ENCODE results near the gene PROX1.

The PROX1 gene

GRCh38 chr1:214050513-214051401 is 63.0 kb downstream of the PROX1 start:
- Histone ChIP-seq H3K4me2 (ENCODE audit: low read length) (no peak overlapping the region), H3K4me3 (ENCODE audit: low read depth, low read length, poor library complexity, severe bottlenecking) (no peak overlapping the region), H2AFZ (ENCODE audit: low read length) (no peak overlapping the region), H3K27ac (ENCODE audit: low read depth, low read length, poor library complexity, severe bottlenecking) (no peak overlapping the region), H3K9me2 (ENCODE audit: low read depth, low read length) (no peaks in the 10 kb centered on the region), H3K79me2 (ENCODE audit: insufficient read depth, low read length) (no peaks in the 10 kb centered on the region), H3K27me3 (ENCODE audit: insufficient read depth, low read length) (no peaks in the 10 kb centered on the region), H3K9ac (ENCODE audit: low read length) (no peak overlapping the region), H3K36me3 (ENCODE audit: insufficient read depth, low read length) (no peaks in the 10 kb centered on the region), H3K4me1 (ENCODE audit: insufficient read depth, low read length, severe bottlenecking) (no peaks in the 10 kb centered on the region), H3K9me3 (ENCODE audit: low read length) (no peaks in the 10 kb centered on the region), H4K20me1 (ENCODE audit: insufficient read depth, low read length) (no peaks in the 10 kb centered on the region), H3F3A (ENCODE audit: insufficient read depth, low read length) (no peaks in the 10 kb centered on the region)
- TF ChIP-seq CTCF (IDR thresholded peaks at IDR 0.05; ENCODE audit: low read length) (no peak), EZH2 (IDR thresholded peaks at IDR 0.05; ENCODE audit: borderline replicate concordance, low read length) (no peak)

GRCh38 chr1:214051786-214052185 is 64.0 kb downstream of the PROX1 start:
- H4K20me1 ChIP-seq (ENCODE audit: insufficient read depth, low read length), result no peaks in the 10 kb centered on the region
- no peak overlapping the region for H3K9ac ChIP-seq (ENCODE audit: low read length)
- H3K27ac ChIP-seq (ENCODE audit: low read depth, low read length, poor library complexity, severe bottlenecking), result no peak overlapping the region
- no peaks in the 10 kb centered on the region for H3F3A ChIP-seq (ENCODE audit: insufficient read depth, low read length)
- H3K36me3 ChIP-seq (ENCODE audit: insufficient read depth, low read length), result no peaks in the 10 kb centered on the region
- TF ChIP-seq EZH2 (IDR thresholded peaks at IDR 0.05; ENCODE audit: borderline replicate concordance, low read length) (no peak), CTCF (IDR thresholded peaks at IDR 0.05; ENCODE audit: low read length) (no peak)
- no peaks in the 10 kb centered on the region for H3K9me3 ChIP-seq (ENCODE audit: low read length)
- H3K27me3 ChIP-seq (ENCODE audit: insufficient read depth, low read length), result no peaks in the 10 kb centered on the region
- no peak overlapping the region for H2AFZ ChIP-seq (ENCODE audit: low read length)
- H3K4me2 ChIP-seq (ENCODE audit: low read length), result no peak overlapping the region
- no peak overlapping the region for H3K4me3 ChIP-seq (ENCODE audit: low read depth, low read length, poor library complexity, severe bottlenecking)
- H3K9me2 ChIP-seq (ENCODE audit: low read depth, low read length), result no peaks in the 10 kb centered on the region
- H3K4me1 ChIP-seq (ENCODE audit: insufficient read depth, low read length, severe bottlenecking), result no peaks in the 10 kb centered on the region
- no peaks in the 10 kb centered on the region for H3K79me2 ChIP-seq (ENCODE audit: insufficient read depth, low read length)

- TF ChIP-seq CTCF (IDR thresholded peaks at IDR 0.05; ENCODE audit: low read length) (no peak), EZH2 (IDR thresholded peaks at IDR 0.05; ENCODE audit: borderline replicate concordance, low read length) (no peak)
- H3K9me2 ChIP-seq (ENCODE audit: low read depth, low read length), result no peaks in the 10 kb centered on the region
- no peaks in the 10 kb centered on the region for H3K79me2 ChIP-seq (ENCODE audit: insufficient read depth, low read length)
- no peaks in the 10 kb centered on the region for H3K4me1 ChIP-seq (ENCODE audit: insufficient read depth, low read length, severe bottlenecking)
- H3K9ac ChIP-seq (ENCODE audit: low read length), result no peak overlapping the region
- H4K20me1 ChIP-seq (ENCODE audit: insufficient read depth, low read length), result no peaks in the 10 kb centered on the region
- H3K9me3 ChIP-seq (ENCODE audit: low read length), result no peaks in the 10 kb centered on the region
- no peak overlapping the region for H3K4me3 ChIP-seq (ENCODE audit: low read depth, low read length, poor library complexity, severe bottlenecking)
- H3K36me3 ChIP-seq (ENCODE audit: insufficient read depth, low read length), result no peaks in the 10 kb centered on the region
- no peak overlapping the region for H3K27ac ChIP-seq (ENCODE audit: low read depth, low read length, poor library complexity, severe bottlenecking)
- no peaks in the 10 kb centered on the region for H3K27me3 ChIP-seq (ENCODE audit: insufficient read depth, low read length)
- no peak overlapping the region for H3K4me2 ChIP-seq (ENCODE audit: low read length)
- no peak overlapping the region for H2AFZ ChIP-seq (ENCODE audit: low read length)
- H3F3A ChIP-seq (ENCODE audit: insufficient read depth, low read length), result no peaks in the 10 kb centered on the region
Observed at GRCh38 chr1:214058076-214058475, 70.3 kb downstream of the PROX1 start.
